ENCODE results near the gene DDX56. TPM values are rescaled to one million over a fixed set of nuclear protein-coding genes. Genes with fewer than 3 reads are reported as not detected.

DDX56 gene
- total RNA-seq, 2 experiments from 2014 or later, result 83.6 to 86.5 TPM

GRCh38 chr7:44531421-44532380 lies 42.0 kb downstream of the DDX56 start:
- Mint-ChIP-seq H3K27ac (no peak overlapping the region), H3K9me3 (ENCODE audit: insufficient read depth) (no peaks in the 10 kb centered on the region), H3K36me3 (ENCODE audit: low read depth) (no peaks in the 10 kb centered on the region), H3K4me3 (no peak overlapping the region), H3K27me3 (ENCODE audit: low read depth) (no peaks in the 10 kb centered on the region), H3K4me1 (ENCODE audit: low read depth) (no peaks in the 10 kb centered on the region)
- ATAC-seq (no peak), DNase-seq (no peak)
- CTCF ChIA-PET, result no interaction called here
- POLR2A ChIA-PET, result no interaction called here

- no peaks in the 10 kb centered on the region for H3K4me1 Mint-ChIP-seq (ENCODE audit: low read depth)
- H3K27ac Mint-ChIP-seq, result peak overlapping the region; percentile 22
- H3K4me3 Mint-ChIP-seq, result no peak overlapping the region
- H3K27me3 Mint-ChIP-seq (ENCODE audit: low read depth), result no peaks in the 10 kb centered on the region
- POLR2A ChIA-PET, result no interaction called here
- peaks cover under 1% of the 10 kb centered on the region for H3K9me3 Mint-ChIP-seq (ENCODE audit: insufficient read depth)
- ATAC-seq (no peak), DNase-seq (no peak)
- no peaks in the 10 kb centered on the region for H3K36me3 Mint-ChIP-seq (ENCODE audit: low read depth)
- CTCF ChIA-PET, result no interaction called here
Observed at GRCh38 chr7:44530990-44531389, 42.7 kb downstream of the DDX56 start.

GRCh38 chr7:44524811-44525388 lies 48.8 kb downstream of the DDX56 start:
- Mint-ChIP-seq H3K4me3 (no peak overlapping the region), H3K27ac (no peak overlapping the region), H3K36me3 (ENCODE audit: low read depth) (peaks cover 3% of the 10 kb centered on the region), H3K27me3 (ENCODE audit: low read depth) (peaks cover 12% of the 10 kb centered on the region), H3K4me1 (ENCODE audit: low read depth) (no peaks in the 10 kb centered on the region), H3K9me3 (ENCODE audit: insufficient read depth) (peaks cover 9% of the 10 kb centered on the region)
- no peak for ATAC-seq
- POLR2A ChIA-PET, result interaction anchor here (0.7 kb wide), 1 partner anchor 274 kb away, joined by 3 read pairs; no protein-coding TSS in a partner anchor
- CTCF ChIA-PET, result interaction anchor here (1.4 kb wide), 1 partner anchor 10 kb away, joined by 5 read pairs; no protein-coding TSS in a partner anchor
- DNase-seq, result no peak

- ATAC-seq, result no peak
- ChIA-PET POLR2A (no interaction called here), CTCF (no interaction called here)
- H3K9me3 Mint-ChIP-seq (ENCODE audit: insufficient read depth), result peaks cover 9% of the 10 kb centered on the region
- no peak overlapping the region for H3K27ac Mint-ChIP-seq
- no peak overlapping the region for H3K4me3 Mint-ChIP-seq
- H3K27me3 Mint-ChIP-seq (ENCODE audit: low read depth), result peaks cover 12% of the 10 kb centered on the region
- peaks cover 3% of the 10 kb centered on the region for H3K36me3 Mint-ChIP-seq (ENCODE audit: low read depth)
- H3K4me1 Mint-ChIP-seq (ENCODE audit: low read depth), result no peaks in the 10 kb centered on the region
- no peak for DNase-seq
Observed at GRCh38 chr7:44522315-44522714, 51.4 kb downstream of the DDX56 start.

GRCh38 chr7:44521347-44522095 lies 52.2 kb downstream of the DDX56 start:
- ATAC-seq (no peak), DNase-seq (no peak)
- POLR2A ChIA-PET, result no interaction called here
- Mint-ChIP-seq H3K27me3 (ENCODE audit: low read depth) (peaks cover 12% of the 10 kb centered on the region), H3K4me3 (no peak overlapping the region), H3K27ac (no peak overlapping the region), H3K36me3 (ENCODE audit: low read depth) (peaks cover 3% of the 10 kb centered on the region), H3K4me1 (ENCODE audit: low read depth) (no peaks in the 10 kb centered on the region), H3K9me3 (ENCODE audit: insufficient read depth) (peaks cover 9% of the 10 kb centered on the region)
- CTCF ChIA-PET, result no interaction called here

- no peak overlapping the region for H3K27ac Mint-ChIP-seq
- H3K36me3 Mint-ChIP-seq (ENCODE audit: low read depth), result peaks cover 3% of the 10 kb centered on the region
- no peak overlapping the region for H3K4me3 Mint-ChIP-seq
- ChIA-PET POLR2A (no interaction called here), CTCF (interaction anchor here (0.7 to 2.1 kb wide), 2 partner anchors 14 to 45 kb away, joined by 3 to 9 read pairs; no protein-coding TSS in a partner anchor)
- no peak for ATAC-seq
- DNase-seq, result no peak
- H3K9me3 Mint-ChIP-seq (ENCODE audit: insufficient read depth), result peaks cover 5% of the 10 kb centered on the region
- no peaks in the 10 kb centered on the region for H3K4me1 Mint-ChIP-seq (ENCODE audit: low read depth)
- peaks cover 12% of the 10 kb centered on the region for H3K27me3 Mint-ChIP-seq (ENCODE audit: low read depth)
Observed at GRCh38 chr7:44520574-44520973, 53.1 kb downstream of the DDX56 start.

- POLR2A ChIA-PET, result interaction anchor here (0.8 kb wide), 1 partner anchor 14 kb away, joined by 5 read pairs; no protein-coding TSS in a partner anchor
- CTCF ChIA-PET, result interaction anchor here (0.7 to 2.1 kb wide), 2 partner anchors 15 to 46 kb away, joined by 3 to 9 read pairs; no protein-coding TSS in a partner anchor
- no peak for DNase-seq
- Mint-ChIP-seq H3K27me3 (ENCODE audit: low read depth) (peaks cover 8% of the 10 kb centered on the region), H3K4me3 (no peak overlapping the region), H3K9me3 (ENCODE audit: insufficient read depth) (peaks cover under 1% of the 10 kb centered on the region), H3K36me3 (ENCODE audit: low read depth) (no peaks in the 10 kb centered on the region), H3K4me1 (ENCODE audit: low read depth) (no peaks in the 10 kb centered on the region), H3K27ac (no peak overlapping the region)
- no peak for ATAC-seq
Observed at GRCh38 chr7:44519546-44519945, 54.2 kb downstream of the DDX56 start.

- ATAC-seq, result no peak
- H3K36me3 Mint-ChIP-seq (ENCODE audit: low read depth), result no peaks in the 10 kb centered on the region
- H3K27me3 Mint-ChIP-seq (ENCODE audit: low read depth), result peaks cover 4% of the 10 kb centered on the region
- ChIA-PET POLR2A (interaction anchor here (0.8 kb wide), 1 partner anchor 15 kb away, joined by 5 read pairs; no protein-coding TSS in a partner anchor), CTCF (interaction anchor here (2.1 kb wide), 1 partner anchor 16 kb away, joined by 9 read pairs; no protein-coding TSS in a partner anchor)
- no peak overlapping the region for H3K27ac Mint-ChIP-seq
- H3K4me1 Mint-ChIP-seq (ENCODE audit: low read depth), result no peaks in the 10 kb centered on the region
- DNase-seq, result no peak
- no peak overlapping the region for H3K4me3 Mint-ChIP-seq
- H3K9me3 Mint-ChIP-seq (ENCODE audit: insufficient read depth), result no peaks in the 10 kb centered on the region
Observed at GRCh38 chr7:44518761-44519160, 54.9 kb downstream of the DDX56 start.

GRCh38 chr7:44517175-44517574 lies 56.5 kb downstream of the DDX56 start:
- no peak for ATAC-seq
- CTCF ChIA-PET, result interaction anchor here (1.3 kb wide), 1 partner anchor 17 kb away, joined by 3 read pairs; no protein-coding TSS in a partner anchor
- Mint-ChIP-seq H3K4me1 (ENCODE audit: low read depth) (no peaks in the 10 kb centered on the region), H3K36me3 (ENCODE audit: low read depth) (no peaks in the 10 kb centered on the region), H3K9me3 (ENCODE audit: insufficient read depth) (no peaks in the 10 kb centered on the region), H3K27me3 (ENCODE audit: low read depth) (no peaks in the 10 kb centered on the region), H3K27ac (no peak overlapping the region), H3K4me3 (no peak overlapping the region)
- POLR2A ChIA-PET, result no interaction called here
- DNase-seq, result no peak
